HG02678 (cell line): Measurements from ENCODE around the gene UBL5.

Experiments used
- ATAC-seq: cut with Tn5 transposase; IDR thresholded peaks from one replicate; pipeline ENCODE4 v1.9.1; 2021; ENCODE audit warnings: mild to moderate bottlenecking, moderate library complexity; ENCODE audit not compliant: unreplicated experiment

The UBL5 gene

GRCh38 chr19:9878511-9879196, 50.9 kb downstream of the UBL5 start:
- ATAC-seq = no peak
